Progenitor cell of endocrine pancreas (in vitro differentiated cells): ENCODE results near the gene SKA1. TPM values are rescaled to one million over a fixed set of nuclear protein-coding genes. Genes with fewer than 3 reads are reported as not detected.

ENCODE experiments used
- DNase-seq: peaks from one replicate; pipeline ENCODE4 v3.0.0; 2021; ENCODE audit warnings: low spot score; ENCODE audit not compliant: unreplicated experiment
- H3K27ac Mint-ChIP-seq: 2 replicates; pipeline ENCODE4 v1.8.0; 2021; ENCODE audit warnings: mild to moderate bottlenecking, moderate library complexity, mixed read lengths
- H3K27me3 Mint-ChIP-seq: 2 replicates; pipeline ENCODE4 v1.8.0; 2021; ENCODE audit warnings: mixed read lengths
- H3K36me3 Mint-ChIP-seq: 2 replicates; pipeline ENCODE4 v1.8.0; 2022; ENCODE audit warnings: mixed read lengths; ENCODE audit not compliant: insufficient read depth
- H3K4me1 Mint-ChIP-seq: 2 replicates; pipeline ENCODE4 v1.8.0; 2021; ENCODE audit warnings: low read depth, mixed read lengths
- H3K4me3 Mint-ChIP-seq: 2 replicates; pipeline ENCODE4 v1.8.0; 2021; ENCODE audit warnings: low read depth, mild to moderate bottlenecking, moderate library complexity, mixed read lengths
- H3K9me3 Mint-ChIP-seq: 2 replicates; pipeline ENCODE4 v1.8.0; 2021; ENCODE audit warnings: low read depth, mixed read lengths
- total RNA-seq: library from RNA; stranded (reverse); gene quantifications from 2 replicates; pipeline ENCODE4 v1.2.1, GENCODE V29; 2021
- TF ChIP-seq, protein P1 (sequence below): fragments of 200-600 bp; sonication (generic); IDR thresholded peaks from one replicate; pipeline ENCODE4 v1.5.0; 2021; ENCODE audit warnings: antibody characterized with exemption, mild to moderate bottlenecking; ENCODE audit not compliant: unreplicated experiment

SKA1 gene
- total RNA-seq, 1 donor from 2014 or later, result 16.0 TPM

DNA sequence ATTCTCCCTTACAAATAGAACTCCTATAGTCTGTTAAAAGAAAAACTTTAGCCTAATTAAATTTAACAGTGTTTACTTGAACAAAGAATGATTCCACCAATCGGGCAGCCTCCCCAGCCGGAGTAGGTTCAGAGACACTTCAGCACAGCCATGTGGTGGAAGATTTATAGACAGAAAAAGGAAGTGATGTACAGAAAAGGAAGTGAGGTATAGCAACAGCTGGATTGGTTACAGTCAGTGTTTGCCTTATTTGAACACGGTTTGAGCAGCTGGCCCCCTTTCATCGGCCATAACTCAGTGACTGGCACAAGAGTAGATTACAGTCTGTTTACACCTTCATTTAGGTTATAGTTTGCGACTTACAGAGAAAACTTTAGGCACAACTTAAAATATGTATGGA lies 2.1 kb upstream of the SKA1 start:
- Mint-ChIP-seq H3K27me3 (no peaks in the 10 kb centered on the region), H3K36me3 (peaks cover 2% of the 10 kb centered on the region), H3K4me3 (no peak overlapping the region), H3K4me1 (peaks cover 22% of the 10 kb centered on the region), H3K27ac (peak overlapping the region; percentile 87), H3K9me3 (peaks cover 22% of the 10 kb centered on the region)
- TF ChIP-seq, protein P1, sequence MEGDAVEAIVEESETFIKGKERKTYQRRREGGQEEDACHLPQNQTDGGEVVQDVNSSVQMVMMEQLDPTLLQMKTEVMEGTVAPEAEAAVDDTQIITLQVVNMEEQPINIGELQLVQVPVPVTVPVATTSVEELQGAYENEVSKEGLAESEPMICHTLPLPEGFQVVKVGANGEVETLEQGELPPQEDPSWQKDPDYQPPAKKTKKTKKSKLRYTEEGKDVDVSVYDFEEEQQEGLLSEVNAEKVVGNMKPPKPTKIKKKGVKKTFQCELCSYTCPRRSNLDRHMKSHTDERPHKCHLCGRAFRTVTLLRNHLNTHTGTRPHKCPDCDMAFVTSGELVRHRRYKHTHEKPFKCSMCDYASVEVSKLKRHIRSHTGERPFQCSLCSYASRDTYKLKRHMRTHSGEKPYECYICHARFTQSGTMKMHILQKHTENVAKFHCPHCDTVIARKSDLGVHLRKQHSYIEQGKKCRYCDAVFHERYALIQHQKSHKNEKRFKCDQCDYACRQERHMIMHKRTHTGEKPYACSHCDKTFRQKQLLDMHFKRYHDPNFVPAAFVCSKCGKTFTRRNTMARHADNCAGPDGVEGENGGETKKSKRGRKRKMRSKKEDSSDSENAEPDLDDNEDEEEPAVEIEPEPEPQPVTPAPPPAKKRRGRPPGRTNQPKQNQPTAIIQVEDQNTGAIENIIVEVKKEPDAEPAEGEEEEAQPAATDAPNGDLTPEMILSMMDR, result no peak
- DNase-seq, result no peak

DNA sequence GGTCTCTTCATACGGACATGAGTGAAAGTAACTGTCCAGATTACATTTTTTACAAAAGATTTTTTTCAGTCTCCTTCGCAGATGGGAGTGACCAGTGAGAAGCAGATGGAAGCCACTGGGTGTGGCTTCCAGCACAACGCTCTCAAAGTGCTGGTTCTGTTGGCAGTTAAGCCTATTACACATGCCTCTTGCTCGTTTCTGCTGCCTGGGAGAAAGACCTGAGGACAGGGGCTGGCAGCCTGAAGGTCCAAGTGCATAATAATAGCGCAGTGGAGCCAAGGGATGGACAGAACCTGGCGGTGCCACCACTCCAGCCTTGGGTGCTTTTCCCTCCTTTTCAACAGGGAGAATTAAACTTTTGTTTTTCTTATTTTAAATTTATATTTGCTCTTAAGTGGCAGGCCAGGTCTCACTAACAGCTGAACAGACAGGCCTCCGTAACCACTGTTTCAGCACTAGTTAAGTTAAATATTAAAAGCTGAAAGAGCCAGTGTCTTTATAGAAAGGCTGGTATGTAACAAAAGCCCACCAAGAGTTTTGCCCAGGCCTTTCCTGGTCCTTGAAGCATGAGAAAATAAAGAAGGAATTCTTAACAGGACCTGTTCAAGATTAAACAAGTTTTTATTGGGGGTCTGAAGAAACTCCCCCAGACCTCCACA lies 1.2 kb upstream of the SKA1 start:
- peaks cover 17% of the 10 kb centered on the region for H3K9me3 Mint-ChIP-seq
- H3K36me3 Mint-ChIP-seq, result peaks cover 2% of the 10 kb centered on the region
- TF ChIP-seq, protein P1, result no peak
- H3K27ac Mint-ChIP-seq, result peak overlapping the region; percentile 99
- H3K27me3 Mint-ChIP-seq, result no peaks in the 10 kb centered on the region
- H3K4me3 Mint-ChIP-seq, result peak overlapping the region; percentile 84
- H3K4me1 Mint-ChIP-seq, result peaks cover 22% of the 10 kb centered on the region
- no peak for DNase-seq

DNA sequence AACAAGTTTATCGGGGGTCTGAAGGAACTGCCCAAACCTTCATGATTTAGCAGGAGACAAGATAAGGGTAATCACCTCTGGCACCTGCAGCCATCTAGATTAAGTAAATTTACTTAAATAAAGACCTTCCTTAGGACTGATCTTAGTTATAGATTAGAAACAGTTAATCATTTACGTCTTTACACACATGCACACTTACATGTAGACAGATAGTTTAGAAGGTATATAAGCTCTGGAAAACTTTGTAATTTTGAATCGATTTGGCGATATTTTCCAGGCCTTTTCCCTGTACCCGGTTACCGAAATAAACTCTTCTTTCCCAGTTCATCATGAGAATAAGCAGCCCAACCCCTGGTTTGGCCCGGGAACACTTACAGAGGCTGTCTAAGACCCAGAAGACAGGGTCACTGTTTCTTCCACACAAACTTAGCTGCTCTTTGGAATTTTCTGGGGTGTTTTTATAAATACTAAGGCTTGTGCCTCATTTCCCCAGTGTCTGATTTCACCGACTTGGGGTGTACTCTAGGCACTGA lies 560 bp upstream of the SKA1 start:
- Mint-ChIP-seq H3K27me3 (no peaks in the 10 kb centered on the region), H3K36me3 (peaks cover 1% of the 10 kb centered on the region), H3K9me3 (peaks cover 17% of the 10 kb centered on the region), H3K4me1 (peaks cover 22% of the 10 kb centered on the region), H3K27ac (peak overlapping the region; percentile 99), H3K4me3 (peak overlapping the region; percentile 84)
- no peak for DNase-seq
- TF ChIP-seq, protein P1, result no peak

DNA sequence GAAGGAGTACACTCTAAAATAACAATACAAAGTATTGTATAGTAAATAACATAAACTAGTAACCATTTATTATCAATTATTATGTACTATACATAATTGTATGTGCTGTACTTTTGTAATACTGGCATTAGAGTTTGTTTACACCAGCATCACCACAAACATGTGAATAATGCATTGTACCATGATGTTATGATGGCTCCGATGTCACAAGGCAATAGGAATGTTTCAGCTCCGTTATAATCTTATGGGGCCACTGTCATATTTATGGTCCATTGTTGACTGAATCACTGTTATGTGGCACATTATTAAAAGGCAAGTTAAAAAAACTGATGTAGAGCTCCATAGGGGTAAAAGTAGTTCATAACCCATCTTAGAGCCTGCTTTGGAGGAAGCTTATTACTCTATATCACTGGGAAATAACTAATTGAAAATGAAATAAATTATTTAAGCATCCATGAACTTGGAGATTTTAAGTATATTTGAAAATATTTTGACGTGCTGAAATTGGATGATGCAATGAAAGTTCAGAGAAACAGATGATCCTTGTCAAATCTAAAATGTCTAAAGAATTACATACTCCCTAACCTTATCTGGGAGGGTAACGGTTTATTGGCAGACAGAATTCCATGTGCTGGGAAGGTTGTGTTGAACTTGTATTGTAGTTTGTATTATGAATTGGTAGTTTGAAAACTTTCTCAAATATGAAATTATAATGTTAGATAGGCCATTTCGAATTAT lies 2.4 kb downstream of the SKA1 start:
- H3K4me3 Mint-ChIP-seq, result no peak overlapping the region
- H3K27me3 Mint-ChIP-seq, result no peaks in the 10 kb centered on the region
- H3K4me1 Mint-ChIP-seq, result peaks cover 22% of the 10 kb centered on the region
- H3K36me3 Mint-ChIP-seq, result no peaks in the 10 kb centered on the region
- DNase-seq, result no peak
- H3K9me3 Mint-ChIP-seq, result no peaks in the 10 kb centered on the region
- TF ChIP-seq, protein P1, result no peak
- H3K27ac Mint-ChIP-seq, result no peak overlapping the region

DNA sequence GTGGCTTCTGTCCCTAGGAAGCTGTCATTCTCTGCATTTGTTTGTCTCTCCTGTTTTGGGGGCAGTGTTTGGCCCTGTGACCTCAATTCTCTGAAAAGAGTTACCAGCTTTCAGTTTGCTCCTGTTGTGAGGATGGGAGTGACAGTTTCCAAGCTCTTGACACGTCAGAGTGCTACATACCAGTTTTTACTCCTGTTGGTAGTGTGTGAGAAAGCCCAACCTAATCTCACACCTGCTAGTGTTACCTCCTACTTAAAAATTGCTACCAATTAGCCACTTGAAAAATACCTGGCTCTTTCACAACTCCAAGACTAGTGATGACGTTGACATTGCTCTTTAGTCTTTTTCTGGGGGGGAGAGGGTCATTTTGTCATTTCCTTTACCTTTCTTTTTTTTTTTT lies 14.1 kb downstream of the SKA1 start:
- H3K27me3 Mint-ChIP-seq, result no peaks in the 10 kb centered on the region

More for the DNA sequence above, 14.1 kb downstream of the SKA1 start:
- TF ChIP-seq, protein P1, result no peak
- DNase-seq, result no peak
- Mint-ChIP-seq H3K9me3 (no peaks in the 10 kb centered on the region), H3K27ac (no peak overlapping the region), H3K36me3 (peaks cover 14% of the 10 kb centered on the region), H3K4me3 (no peak overlapping the region), H3K4me1 (peaks cover 4% of the 10 kb centered on the region)
